Measurements from ENCODE around the gene TBC1D2.

GRCh38 chr9:98204692-98205091 lies 50.8 kb downstream of the TBC1D2 start:
- no peak for TF ChIP-seq CTCF (IDR thresholded peaks at IDR 0.05)
- TF ChIP-seq POLR2AphosphoS5 (IDR thresholded peaks at IDR 0.05) = no peak

Data from transverse colon (tissue), 4 donors.